Trophoblast cell (in vitro differentiated cells and primary cell): ENCODE measurements around the gene TUBA1A.
"Not testable (repeated sequence)": the region's sequence is repeated elsewhere in the genome, so short reads cannot be mapped to it uniquely, and the experiment has no call there.

Experiments
- DNase-seq, 2 donors: peaks; one replicate each; pipeline ENCODE4 v3.0.0-alpha.2; 2016
- H2AFZ ChIP-seq: 2 replicates; pipeline ENCODE4 v1.6.1; 2013; ENCODE audit warnings: low read length, moderate library complexity, mild to moderate bottlenecking; ENCODE audit not compliant: insufficient read depth, poor library complexity
- H2AK5ac ChIP-seq: 2 replicates; pipeline ENCODE4 v1.6.1; 2013; ENCODE audit warnings: mild to moderate bottlenecking, low read length
- H2BK120ac ChIP-seq: 2 replicates; pipeline ENCODE4 v1.6.1; 2013; ENCODE audit warnings: low read length, mild to moderate bottlenecking, moderate library complexity; ENCODE audit not compliant: insufficient read depth, poor library complexity
- H2BK12ac ChIP-seq: 2 replicates; pipeline ENCODE4 v1.6.1; 2013; ENCODE audit warnings: mild to moderate bottlenecking, low read length, moderate library complexity
- H2BK5ac ChIP-seq: 2 replicates; pipeline ENCODE4 v1.6.1; 2013; ENCODE audit warnings: low read length, low read depth, moderate library complexity, mild to moderate bottlenecking; ENCODE audit not compliant: poor library complexity
- H3K14ac ChIP-seq: 2 replicates; pipeline ENCODE4 v1.6.1; 2013; ENCODE audit warnings: mild to moderate bottlenecking, low read length
- H3K18ac ChIP-seq: 2 replicates; pipeline ENCODE4 v1.6.1; 2013; ENCODE audit warnings: mild to moderate bottlenecking, low read length
- H3K23ac ChIP-seq: 2 replicates; pipeline ENCODE4 v1.6.1; 2013; ENCODE audit warnings: low read length
- H3K27ac ChIP-seq: 2 replicates; pipeline ENCODE4 v1.5.1; 2013; ENCODE audit warnings: low read depth, mild to moderate bottlenecking, inconsistent platforms, low read length, moderate library complexity
- H3K27me3 ChIP-seq: 2 replicates; pipeline ENCODE4 v1.6.1; 2013; ENCODE audit warnings: inconsistent platforms, mild to moderate bottlenecking, low read length, moderate library complexity; ENCODE audit not compliant: insufficient read depth
- H3K36me3 ChIP-seq, 2 experiments: 1 replicate in 1 of 2; 2 replicates in 1 of 2; pipeline ENCODE4 v1.6.1; 2013; ENCODE audit warnings: low read length in 2 of 2, mild to moderate bottlenecking in 2 of 2, moderate library complexity in 1 of 2; ENCODE audit not compliant: insufficient read depth in 2 of 2, control insufficient read depth in 1 of 2
- H3K4ac ChIP-seq: 2 replicates; pipeline ENCODE4 v1.6.1; 2013; ENCODE audit warnings: low read depth, mild to moderate bottlenecking, low read length, moderate library complexity
- H3K4me1 ChIP-seq, 2 experiments: 1 replicate in 1 of 2; 2 replicates in 1 of 2; pipeline ENCODE4 v1.6.1; 2013; ENCODE audit warnings: low read length in 2 of 2, mild to moderate bottlenecking in 2 of 2, moderate library complexity in 1 of 2; ENCODE audit not compliant: insufficient read depth in 2 of 2, control insufficient read depth in 1 of 2
- H3K4me2 ChIP-seq: 2 replicates; pipeline ENCODE4 v1.6.1; 2013; ENCODE audit warnings: inconsistent platforms, mild to moderate bottlenecking, low read length, moderate library complexity
- H3K4me3 ChIP-seq: 2 replicates; pipeline ENCODE4 v1.5.1; 2013; ENCODE audit warnings: mild to moderate bottlenecking, low read depth, low read length, inconsistent platforms
- H3K79me1 ChIP-seq: one replicate; pipeline ENCODE4 v1.6.1; 2013; ENCODE audit warnings: low read length
- H3K79me2 ChIP-seq: 2 replicates; pipeline ENCODE4 v1.6.1; 2013; ENCODE audit warnings: low read length, mild to moderate bottlenecking; ENCODE audit not compliant: control insufficient read depth, insufficient read depth, poor library complexity
- H3K9ac ChIP-seq: 2 replicates; pipeline ENCODE4 v1.6.1; 2013; ENCODE audit warnings: mild to moderate bottlenecking, low read length
- H3K9me3 ChIP-seq: 2 replicates; pipeline ENCODE4 v1.6.1; 2013; ENCODE audit warnings: low read depth, mild to moderate bottlenecking, control low read depth, inconsistent platforms, low read length; ENCODE audit not compliant: insufficient read depth
- H4K12ac ChIP-seq: 2 replicates; pipeline ENCODE4 v1.6.1; 2013; ENCODE audit warnings: low read depth, mild to moderate bottlenecking, low read length, moderate library complexity
- H4K8ac ChIP-seq: 2 replicates; pipeline ENCODE4 v1.6.1; 2013; ENCODE audit warnings: low read depth, mild to moderate bottlenecking, low read length, moderate library complexity
- H4K91ac ChIP-seq: one replicate; pipeline ENCODE4 v1.6.1; 2013; ENCODE audit warnings: low read depth, mild to moderate bottlenecking, low read length, moderate library complexity
- WGBS: extraction: QIAGEN DNeasy Blood & Tissue Kit; methylation state at CpG from one replicate; pipeline ENCODE4 v1.1.7; 2013; ENCODE audit warnings: missing lambda C conversion rate; ENCODE audit not compliant: insufficient read length, insufficient coverage; ENCODE audit errors: extremely low coverage; 5-methylcytosine and 5-hydroxymethylcytosine counted together

TUBA1A gene

GRCh38 chr12:49161901-49162300, 27.0 kb downstream of the TUBA1A start:
- H3K4me3 ChIP-seq, H3K23ac ChIP-seq, H3K9ac ChIP-seq, H3K9me3 ChIP-seq, H2BK5ac ChIP-seq, H3K4ac ChIP-seq, H4K12ac ChIP-seq, H3K18ac ChIP-seq, H3K14ac ChIP-seq, H3K27ac ChIP-seq, H3K27me3 ChIP-seq, H2AFZ ChIP-seq, H4K8ac ChIP-seq, H2AK5ac ChIP-seq, H3K4me2 ChIP-seq, H3K36me3 ChIP-seq, H2BK120ac ChIP-seq, H2BK12ac ChIP-seq, DNase-seq, H3K79me2 ChIP-seq, H4K91ac ChIP-seq, H3K79me1 ChIP-seq, H3K4me1 ChIP-seq: not testable (repeated sequence)
- no CpG with 5 or more reads among the region's 4 CpGs for WGBS

DNA sequence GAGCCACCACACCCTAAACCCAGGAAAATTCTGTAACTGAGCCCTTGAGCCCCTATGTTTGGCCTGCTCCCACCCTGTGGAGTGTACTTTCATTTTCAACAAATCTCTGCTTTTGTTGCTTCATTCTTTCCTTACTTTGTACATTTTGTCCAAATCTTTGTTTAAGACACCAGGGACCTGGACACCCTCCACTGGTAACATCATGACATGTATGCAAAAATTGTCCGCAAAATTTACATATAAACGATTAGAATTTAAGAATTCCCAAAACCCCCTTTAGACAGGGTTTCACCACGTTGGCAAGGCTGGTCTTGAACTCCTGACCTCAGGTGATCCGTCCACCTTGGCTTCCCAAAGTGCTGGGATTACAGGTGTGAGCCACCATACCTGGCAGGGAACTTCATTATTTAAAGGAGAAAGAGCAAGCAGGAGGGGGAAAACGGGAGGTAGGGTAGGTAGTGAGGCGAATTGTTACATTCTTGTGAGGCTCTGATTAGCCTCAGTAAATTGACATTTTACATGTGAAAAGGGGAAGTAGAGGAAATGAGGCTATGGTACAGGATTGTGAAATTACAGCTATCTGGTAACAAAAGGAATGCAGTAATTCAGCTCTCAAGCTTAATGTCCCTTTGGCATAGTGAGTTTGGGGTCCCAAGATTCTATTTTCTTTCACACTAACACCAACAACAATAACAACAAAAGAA, 27.6 kb downstream of the TUBA1A start:
- no peak overlapping the region for H4K91ac ChIP-seq
- H4K8ac ChIP-seq, result no peak overlapping the region
- H3K27ac ChIP-seq, result no peak overlapping the region
- H3K14ac ChIP-seq, result no peak overlapping the region
- no peak overlapping the region for H4K12ac ChIP-seq
- H3K4me1 ChIP-seq, result no peaks in the 10 kb centered on the region
- no peak overlapping the region for H2BK5ac ChIP-seq
- no peak overlapping the region for H2AFZ ChIP-seq
- H2AK5ac ChIP-seq, result no peak overlapping the region
- H3K23ac ChIP-seq, result no peak overlapping the region
- H2BK120ac ChIP-seq, result no peak overlapping the region
- H3K4ac ChIP-seq, result no peak overlapping the region
- no peak overlapping the region for H3K4me2 ChIP-seq
- no peak overlapping the region for H3K9ac ChIP-seq
- H3K18ac ChIP-seq, result no peak overlapping the region
- no peak overlapping the region for H3K4me3 ChIP-seq
- no CpG with 5 or more reads among the region's 6 CpGs for WGBS
- no peak overlapping the region for H2BK12ac ChIP-seq
- peak in 1 of 2 donors; percentile 1 for DNase-seq
- H3K79me2 ChIP-seq, result no peaks in the 10 kb centered on the region
- H3K79me1 ChIP-seq, result no peaks in the 10 kb centered on the region
- H3K9me3 ChIP-seq, result no peaks in the 10 kb centered on the region
- H3K36me3 ChIP-seq, result no peaks in the 10 kb centered on the region
- H3K27me3 ChIP-seq, result no peaks in the 10 kb centered on the region

GRCh38 chr12:49160399-49160798, 28.5 kb downstream of the TUBA1A start:
- H4K91ac ChIP-seq, result no peak overlapping the region

DNA sequence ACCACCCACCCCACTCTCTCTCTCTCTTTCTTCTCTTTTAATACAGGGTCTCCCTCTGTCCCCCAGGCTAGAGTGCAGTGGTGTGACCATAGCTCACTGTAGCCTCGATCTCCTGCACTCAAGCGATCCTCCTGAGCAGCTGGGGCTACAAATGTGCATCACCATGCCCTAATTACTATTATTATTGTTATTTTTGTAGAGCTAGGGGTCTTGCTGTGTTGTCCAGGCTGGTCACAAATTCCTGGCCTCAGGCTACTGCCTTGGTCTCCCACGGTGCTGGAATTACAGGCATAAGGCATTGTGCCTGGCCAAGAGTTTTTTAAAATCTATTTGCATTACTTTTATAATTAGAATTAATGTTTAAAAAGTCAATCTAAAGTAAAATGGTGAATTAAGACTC, 34.7 kb downstream of the TUBA1A start:
- Histone ChIP-seq H4K91ac (no peak overlapping the region), H3K4me1 (no peaks in the 10 kb centered on the region), H3K14ac (no peak overlapping the region), H2BK12ac (no peak overlapping the region), H3K9ac (no peak overlapping the region), H3K27ac (no peak overlapping the region), H3K4me3 (no peak overlapping the region), H2BK120ac (no peak overlapping the region), H2AK5ac (no peak overlapping the region), H2BK5ac (no peak overlapping the region), H3K4ac (no peak overlapping the region), H3K4me2 (no peak overlapping the region), H3K9me3 (no peaks in the 10 kb centered on the region), H3K79me2 (no peaks in the 10 kb centered on the region), H3K18ac (no peak overlapping the region), H4K8ac (no peak overlapping the region), H3K36me3 (no peaks in the 10 kb centered on the region), H4K12ac (no peak overlapping the region), H3K23ac (no peak overlapping the region), H3K27me3 (no peaks in the 10 kb centered on the region), H3K79me1 (no peaks in the 10 kb centered on the region), H2AFZ (no peak overlapping the region)
- WGBS, result no CpG with 5 or more reads among the region's 3 CpGs
- no peak for DNase-seq

More at GRCh38 chr12:49160399-49160798, 28.5 kb downstream of the TUBA1A start:
- Histone ChIP-seq H3K36me3 (no peaks in the 10 kb centered on the region), H3K18ac (no peak overlapping the region), H3K23ac (no peak overlapping the region), H2AK5ac (no peak overlapping the region), H3K4me2 (no peak overlapping the region), H3K4me1 (no peaks in the 10 kb centered on the region), H3K9ac (no peak overlapping the region), H4K12ac (no peak overlapping the region), H4K8ac (no peak overlapping the region), H3K14ac (no peak overlapping the region), H3K4ac (no peak overlapping the region), H2BK120ac (no peak overlapping the region), H2BK12ac (no peak overlapping the region), H2BK5ac (no peak overlapping the region), H3K27ac (no peak overlapping the region), H3K9me3 (no peaks in the 10 kb centered on the region), H3K4me3 (no peak overlapping the region), H3K79me2 (no peaks in the 10 kb centered on the region), H3K79me1 (no peaks in the 10 kb centered on the region), H3K27me3 (no peaks in the 10 kb centered on the region), H2AFZ (no peak overlapping the region)
- DNase-seq, result no peak
- WGBS, result no CpG with 5 or more reads among the region's 2 CpGs
